Measurements from ENCODE around the gene HDAC11.

Gene HDAC11

DNA sequence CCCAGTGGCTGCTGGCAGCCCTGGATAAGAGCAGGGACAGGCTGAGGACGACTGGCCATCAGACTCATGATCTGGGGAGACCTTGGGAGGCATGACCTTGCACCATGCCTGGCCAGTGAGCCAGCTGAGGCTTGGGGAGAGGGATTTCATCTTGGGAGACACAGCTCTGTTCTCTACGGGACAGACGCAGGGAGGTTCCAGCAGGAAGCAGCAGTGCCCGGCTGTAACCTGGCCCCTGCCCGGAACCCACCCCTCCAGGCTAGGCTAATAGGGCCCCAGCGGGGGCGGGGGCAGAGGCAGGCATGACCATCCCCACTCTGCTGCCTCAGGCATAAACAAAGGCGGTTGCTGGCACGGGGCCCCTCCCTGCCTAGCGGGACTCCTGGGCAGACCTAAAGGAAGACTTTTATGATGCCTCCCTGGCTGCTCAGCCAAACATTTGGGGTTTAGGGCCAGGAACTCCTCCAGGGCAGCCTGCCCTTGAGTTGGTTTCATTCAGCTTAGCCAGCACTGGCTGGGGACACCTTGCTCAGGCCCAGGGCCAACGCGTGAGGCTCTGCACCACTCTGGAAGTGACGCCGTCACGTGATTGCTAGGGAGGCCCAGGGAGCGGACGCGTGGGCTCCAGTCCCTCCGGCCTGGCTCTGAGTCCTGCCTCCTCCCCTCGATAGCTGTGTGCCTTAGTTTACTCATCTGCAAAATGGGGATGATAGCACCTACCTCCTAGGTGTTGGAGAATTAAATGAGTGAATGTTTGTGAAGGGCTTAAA, 27.6 kb downstream of the HDAC11 start:
- H3K36me3 ChIP-seq (ENCODE audit: control insufficient read depth, insufficient read depth, low read length): no peaks in the 10 kb centered on the region
- H3K27ac ChIP-seq: no peak overlapping the region
- no peak overlapping the region for H3K4me2 ChIP-seq (ENCODE audit: low read length)
- no peaks in the 10 kb centered on the region for H3K27me3 ChIP-seq (ENCODE audit: control insufficient read depth, insufficient read depth, low read length)
- H3K9me3 ChIP-seq (ENCODE audit: control insufficient read depth, low read length): no peaks in the 10 kb centered on the region
- peak overlapping the region; percentile 43 for H2AFZ ChIP-seq
- H3K79me2 ChIP-seq: no peaks in the 10 kb centered on the region
- TF ChIP-seq, protein P1, sequence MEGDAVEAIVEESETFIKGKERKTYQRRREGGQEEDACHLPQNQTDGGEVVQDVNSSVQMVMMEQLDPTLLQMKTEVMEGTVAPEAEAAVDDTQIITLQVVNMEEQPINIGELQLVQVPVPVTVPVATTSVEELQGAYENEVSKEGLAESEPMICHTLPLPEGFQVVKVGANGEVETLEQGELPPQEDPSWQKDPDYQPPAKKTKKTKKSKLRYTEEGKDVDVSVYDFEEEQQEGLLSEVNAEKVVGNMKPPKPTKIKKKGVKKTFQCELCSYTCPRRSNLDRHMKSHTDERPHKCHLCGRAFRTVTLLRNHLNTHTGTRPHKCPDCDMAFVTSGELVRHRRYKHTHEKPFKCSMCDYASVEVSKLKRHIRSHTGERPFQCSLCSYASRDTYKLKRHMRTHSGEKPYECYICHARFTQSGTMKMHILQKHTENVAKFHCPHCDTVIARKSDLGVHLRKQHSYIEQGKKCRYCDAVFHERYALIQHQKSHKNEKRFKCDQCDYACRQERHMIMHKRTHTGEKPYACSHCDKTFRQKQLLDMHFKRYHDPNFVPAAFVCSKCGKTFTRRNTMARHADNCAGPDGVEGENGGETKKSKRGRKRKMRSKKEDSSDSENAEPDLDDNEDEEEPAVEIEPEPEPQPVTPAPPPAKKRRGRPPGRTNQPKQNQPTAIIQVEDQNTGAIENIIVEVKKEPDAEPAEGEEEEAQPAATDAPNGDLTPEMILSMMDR (IDR thresholded peaks at IDR 0.05): no peak
- H3K4me1 ChIP-seq: peaks cover 9% of the 10 kb centered on the region
- H3K9ac ChIP-seq: no peak overlapping the region
- no peak overlapping the region for H3K4me3 ChIP-seq (ENCODE audit: low read depth, low read length)

DNA sequence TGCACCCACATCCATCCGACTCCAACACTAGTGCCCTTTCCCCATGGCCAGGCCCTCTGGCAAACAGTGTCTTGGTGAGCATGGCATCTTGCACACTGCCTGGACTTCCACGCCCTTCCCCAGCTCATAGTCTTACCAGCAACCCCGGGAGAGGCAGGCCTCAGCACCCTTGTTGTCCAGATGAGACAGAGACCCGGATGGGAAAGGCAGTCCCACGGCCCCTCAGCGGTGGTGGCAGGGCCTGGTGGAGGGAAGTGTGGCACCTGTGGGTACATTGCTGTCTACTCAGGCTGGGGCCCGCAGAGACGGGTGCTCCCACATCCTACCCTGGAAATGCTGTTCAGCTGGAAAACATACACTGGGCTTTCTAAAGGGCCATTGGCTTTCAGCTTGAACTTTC, 28.4 kb downstream of the HDAC11 start:
- Histone ChIP-seq H3K9ac (no peak overlapping the region), H2AFZ (no peak overlapping the region), H3K4me2 (ENCODE audit: low read length) (no peak overlapping the region), H3K36me3 (ENCODE audit: control insufficient read depth, insufficient read depth, low read length) (no peaks in the 10 kb centered on the region), H3K79me2 (no peaks in the 10 kb centered on the region), H3K27ac (no peak overlapping the region), H3K4me1 (peaks cover 9% of the 10 kb centered on the region), H3K4me3 (ENCODE audit: low read depth, low read length) (no peak overlapping the region), H3K9me3 (ENCODE audit: control insufficient read depth, low read length) (no peaks in the 10 kb centered on the region), H3K27me3 (ENCODE audit: control insufficient read depth, insufficient read depth, low read length) (no peaks in the 10 kb centered on the region)
- TF ChIP-seq, protein P1 (IDR thresholded peaks at IDR 0.05): no peak

DNA sequence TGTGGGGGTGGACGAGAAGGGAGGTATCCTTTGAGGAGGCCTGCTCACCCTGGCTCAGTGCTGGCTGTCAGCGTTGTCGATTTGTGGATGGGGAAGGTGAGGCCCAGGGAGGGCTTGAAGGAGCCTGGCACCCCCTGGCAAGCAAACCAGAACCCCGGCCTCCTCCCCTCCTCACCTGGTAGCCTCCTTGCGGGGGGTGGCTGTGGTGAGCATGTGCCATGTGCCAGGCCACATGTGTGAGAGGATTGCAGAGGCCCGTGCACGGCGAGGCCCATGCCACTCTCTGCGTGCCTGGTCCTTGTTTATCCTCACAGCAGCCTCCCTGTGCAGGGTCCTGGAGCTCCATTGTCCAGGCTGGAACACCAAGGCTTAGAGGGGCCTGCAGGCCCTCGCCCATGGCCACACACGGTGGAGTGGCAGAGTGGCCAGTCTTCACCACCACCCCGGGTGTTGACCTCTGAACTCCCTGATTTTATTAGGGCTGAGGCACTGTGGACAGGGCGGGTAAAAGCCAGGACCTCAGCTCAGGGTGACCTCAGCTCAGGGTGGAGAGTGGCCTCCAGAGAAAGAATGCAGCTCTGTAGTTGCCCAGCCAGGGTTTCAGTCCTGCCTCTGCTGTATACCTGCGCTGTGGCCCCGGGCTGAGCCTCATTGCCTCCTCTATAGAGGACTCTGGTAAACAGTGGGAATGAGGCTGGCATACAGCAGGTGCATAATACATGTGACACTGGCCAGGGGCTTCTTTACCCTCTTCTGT, 29.1 kb downstream of the HDAC11 start:
- no peaks in the 10 kb centered on the region for H3K27me3 ChIP-seq (ENCODE audit: control insufficient read depth, insufficient read depth, low read length)
- no peak overlapping the region for H3K4me2 ChIP-seq (ENCODE audit: low read length)
- TF ChIP-seq, protein P1 (IDR thresholded peaks at IDR 0.05): no peak
- no peak overlapping the region for H3K4me3 ChIP-seq (ENCODE audit: low read depth, low read length)
- no peaks in the 10 kb centered on the region for H3K36me3 ChIP-seq (ENCODE audit: control insufficient read depth, insufficient read depth, low read length)
- H3K79me2 ChIP-seq: no peaks in the 10 kb centered on the region
- no peak overlapping the region for H3K9ac ChIP-seq
- H3K9me3 ChIP-seq (ENCODE audit: control insufficient read depth, low read length): no peaks in the 10 kb centered on the region
- H2AFZ ChIP-seq: no peak overlapping the region
- H3K4me1 ChIP-seq: peaks cover 9% of the 10 kb centered on the region
- no peak overlapping the region for H3K27ac ChIP-seq

DNA sequence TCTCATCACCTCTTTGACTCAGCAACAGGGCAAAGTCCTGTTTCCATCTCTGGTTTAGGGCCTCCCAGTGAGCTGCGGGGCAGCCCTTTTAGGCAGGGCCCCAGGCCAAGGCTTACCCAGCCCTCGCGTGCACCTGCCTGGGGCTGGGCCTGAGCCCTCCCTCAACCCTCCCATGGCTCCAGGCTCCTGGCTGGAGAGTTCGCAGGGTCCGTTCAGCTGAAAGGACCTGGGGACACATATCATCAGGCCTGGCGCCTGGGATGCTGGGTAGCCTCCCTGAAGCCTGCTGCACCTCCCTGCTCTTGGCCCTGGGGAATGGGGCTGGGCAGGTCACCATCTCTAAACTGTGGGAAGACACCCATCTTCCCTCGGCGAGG, 29.7 kb downstream of the HDAC11 start:
- H3K9me3 ChIP-seq (ENCODE audit: control insufficient read depth, low read length): no peaks in the 10 kb centered on the region
- H3K9ac ChIP-seq: no peak overlapping the region
- no peaks in the 10 kb centered on the region for H3K36me3 ChIP-seq (ENCODE audit: control insufficient read depth, insufficient read depth, low read length)
- H3K4me3 ChIP-seq (ENCODE audit: low read depth, low read length): no peak overlapping the region
- no peaks in the 10 kb centered on the region for H3K79me2 ChIP-seq
- no peak overlapping the region for H3K4me2 ChIP-seq (ENCODE audit: low read length)
- TF ChIP-seq, protein P1 (IDR thresholded peaks at IDR 0.05): no peak
- H3K4me1 ChIP-seq: peaks cover 9% of the 10 kb centered on the region
- H2AFZ ChIP-seq: no peak overlapping the region
- H3K27ac ChIP-seq: no peak overlapping the region
- H3K27me3 ChIP-seq (ENCODE audit: control insufficient read depth, insufficient read depth, low read length): no peaks in the 10 kb centered on the region
